ENCODE data around the gene DPP10.

DNA sequence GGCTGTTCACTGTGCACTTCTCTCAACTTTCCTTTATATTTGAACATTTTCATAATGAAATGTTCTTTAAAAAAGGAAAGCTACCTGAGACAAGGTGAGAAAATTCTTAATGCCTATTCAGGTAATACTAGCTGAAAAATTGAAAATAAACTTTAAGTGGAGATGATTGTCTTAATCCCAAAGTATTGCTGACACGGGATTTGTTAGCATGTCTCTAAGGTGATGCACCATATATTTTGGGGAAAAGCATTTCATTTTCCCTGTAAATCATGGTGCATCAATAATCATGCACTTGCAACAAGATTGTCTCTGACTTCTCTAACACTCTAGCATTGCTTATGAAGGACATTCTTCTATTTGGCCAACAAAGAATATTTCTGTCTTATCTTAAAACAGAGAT lies 848.0 kb downstream of the DPP10 start:
- TF ChIP-seq TAF1 (IDR thresholded peaks at IDR 0.05; ENCODE audit: borderline replicate concordance, low read depth, low read length), result no peak
- no peak for TF ChIP-seq POLR2AphosphoS5 (IDR thresholded peaks at IDR 0.05; ENCODE audit: low read depth, low read length)
- no peak for TF ChIP-seq POLR2A (IDR thresholded peaks at IDR 0.05; ENCODE audit: low read depth, low read length)
